Skeletal muscle cell (primary cell): Measurements from ENCODE around the gene OPTC.
A peak's percentile ranks its signal among the peaks of the same experiment; 100 is the strongest.
"Not testable (repeated sequence)": the region's sequence is repeated elsewhere in the genome, so short reads cannot be mapped to it uniquely, and the experiment has no call there.

Source experiments
- DNase-seq: peaks from one replicate; pipeline ENCODE4 v3.0.0-alpha.2; 2010; ENCODE audit warnings: low read depth
- H3K4me3 ChIP-seq: 2 replicates; pipeline ENCODE4 v1.5.1; 2011; ENCODE audit warnings: low read depth, mild to moderate bottlenecking, control low read depth, low read length, moderate library complexity

Gene OPTC

GRCh38 chr1:203493901-203494300 lies at the start of gene OPTC:
Gene OPTC (plus strand): TSS chr1:203494153. CDS start chr1:203496006, 1,853 bp downstream.
- no peak for DNase-seq
- no peak within 1 kb of the TSS for H3K4me3 ChIP-seq

GRCh38 chr1:203444171-203444576 lies 49.8 kb upstream of the OPTC start:
- no peak overlapping the region for H3K4me3 ChIP-seq
- no peak for DNase-seq

DNA sequence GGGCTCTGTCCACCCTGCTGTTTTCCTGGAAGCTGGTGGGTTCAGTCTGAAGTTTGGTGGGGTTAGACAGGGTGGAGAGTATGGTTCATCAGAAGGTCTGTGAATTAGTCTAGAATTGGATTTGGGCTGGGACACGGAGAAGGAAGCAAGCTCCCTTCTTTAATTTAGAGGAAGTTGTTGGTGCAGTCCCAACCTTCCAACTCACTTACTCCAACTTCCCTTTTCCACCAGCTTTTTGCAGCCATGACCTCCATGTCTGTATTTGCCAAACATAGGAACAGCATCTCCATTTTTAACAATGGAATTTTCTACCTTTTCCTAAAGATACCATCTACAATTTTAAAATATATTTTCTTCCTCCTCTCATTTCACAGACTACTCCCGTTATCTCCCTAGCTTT lies 46.8 kb upstream of the OPTC start:
- no peak overlapping the region for H3K4me3 ChIP-seq
- DNase-seq: no peak

GRCh38 chr1:203447598-203447997 lies 46.4 kb upstream of the OPTC start:
- not testable (repeated sequence) for DNase-seq, H3K4me3 ChIP-seq

DNA sequence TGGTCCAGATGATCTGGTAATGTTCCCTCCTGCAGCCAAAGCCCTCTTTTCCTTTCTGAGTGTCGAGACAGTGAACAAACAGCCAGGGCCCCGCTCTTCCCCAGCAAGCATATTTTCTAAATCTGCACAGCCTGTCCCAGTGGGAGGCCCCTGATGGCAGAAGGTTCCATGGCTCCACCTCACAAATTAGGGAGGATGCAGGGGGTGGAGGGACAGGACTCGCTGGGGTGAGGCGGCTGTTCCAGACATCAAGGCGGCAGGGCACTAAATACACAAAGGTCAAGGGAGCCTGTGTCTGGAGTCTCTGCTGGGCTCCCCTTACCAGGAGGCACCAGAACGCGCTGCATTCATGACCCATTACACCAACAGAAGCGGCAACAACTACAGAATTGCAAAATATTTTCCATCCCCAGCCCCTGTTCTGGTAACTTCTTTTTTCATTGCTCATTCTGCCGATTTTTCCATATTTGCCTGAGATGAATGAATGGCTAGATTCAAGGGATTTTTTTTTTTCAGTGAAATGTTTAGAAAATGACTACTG lies 45.4 kb upstream of the OPTC start:
- H3K4me3 ChIP-seq: no peak overlapping the region
- no peak for DNase-seq

- no peak for DNase-seq
- no peak overlapping the region for H3K4me3 ChIP-seq
These were observed 44.0 kb upstream of the OPTC start for GRCh38 chr1:203450001-203450400.

DNA sequence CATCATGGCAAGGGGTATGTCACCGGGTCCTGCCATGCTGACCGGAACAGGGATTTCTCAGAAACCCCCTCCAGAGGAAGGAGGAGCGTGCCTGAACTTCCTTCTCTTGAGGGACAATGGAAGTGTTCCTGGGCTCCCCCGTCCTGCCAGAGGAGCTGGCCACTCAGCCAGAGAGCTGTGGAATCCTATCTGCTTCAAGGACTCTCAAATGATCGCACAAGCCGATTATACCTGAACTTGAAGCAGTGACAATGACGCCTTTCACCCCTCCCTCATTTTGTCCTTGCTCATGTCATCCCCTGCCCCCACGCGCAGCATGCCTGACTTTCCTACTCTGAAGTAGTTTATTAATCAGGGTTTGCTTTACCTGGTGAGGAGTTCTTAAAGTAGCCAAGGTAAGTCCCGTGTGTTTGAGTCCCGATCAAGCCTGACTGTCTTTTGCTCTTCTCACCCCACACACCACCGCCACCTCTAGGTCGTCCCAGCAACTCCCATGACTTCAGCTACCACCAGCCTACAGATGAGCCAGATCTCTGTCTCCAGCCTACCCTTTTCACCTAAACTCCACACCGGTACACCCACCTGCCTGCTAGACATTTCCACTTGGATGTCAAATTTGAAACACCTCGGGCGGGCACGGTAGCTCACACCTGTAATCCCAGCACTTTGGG lies 43.3 kb upstream of the OPTC start:
- no peak overlapping the region for H3K4me3 ChIP-seq
- DNase-seq: no peak

DNA sequence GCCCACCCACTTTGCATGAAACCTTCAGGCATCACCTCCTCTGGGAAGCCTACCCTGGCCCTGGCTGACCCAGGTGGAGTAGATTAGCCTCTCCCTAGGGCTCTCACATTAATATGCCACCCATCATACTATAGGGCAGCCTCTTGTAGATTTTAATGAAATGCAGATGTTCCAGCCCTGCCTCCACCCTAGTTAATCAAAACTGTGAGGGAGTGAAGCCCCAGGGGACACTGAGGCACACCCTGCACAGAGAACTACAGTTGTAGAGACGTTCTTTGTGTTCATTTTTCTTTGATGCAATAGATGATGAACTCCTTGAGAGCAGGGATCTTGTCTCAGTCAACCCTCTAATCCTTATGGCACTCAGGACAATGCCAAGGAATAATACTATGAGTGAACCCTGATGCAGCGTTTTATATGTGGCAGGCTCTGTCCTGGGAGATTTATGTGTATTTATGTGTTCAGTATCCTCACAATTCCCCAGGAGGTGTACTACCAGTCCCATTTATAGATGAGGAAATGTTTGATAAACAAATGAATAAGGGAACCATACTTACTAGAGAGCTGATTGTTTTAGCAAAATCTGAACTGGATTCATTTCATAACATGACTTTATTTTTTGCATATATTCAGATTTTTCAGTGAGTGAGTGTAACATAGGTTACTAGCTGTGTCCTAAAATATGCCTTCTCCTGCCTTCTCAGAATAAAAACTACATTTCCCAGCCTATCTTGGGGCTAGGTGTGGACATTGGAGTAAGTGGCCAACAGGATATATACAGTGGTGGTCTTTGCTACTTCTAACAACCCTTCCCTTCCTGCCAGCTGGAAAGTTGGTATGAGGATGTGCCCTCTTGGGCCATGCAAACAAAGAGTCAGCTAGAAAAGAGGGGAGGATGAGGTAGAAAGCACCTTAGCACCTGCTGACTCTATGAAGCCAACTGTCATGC lies 41.8 kb upstream of the OPTC start:
- no peak overlapping the region for H3K4me3 ChIP-seq
- DNase-seq: no peak

DNA sequence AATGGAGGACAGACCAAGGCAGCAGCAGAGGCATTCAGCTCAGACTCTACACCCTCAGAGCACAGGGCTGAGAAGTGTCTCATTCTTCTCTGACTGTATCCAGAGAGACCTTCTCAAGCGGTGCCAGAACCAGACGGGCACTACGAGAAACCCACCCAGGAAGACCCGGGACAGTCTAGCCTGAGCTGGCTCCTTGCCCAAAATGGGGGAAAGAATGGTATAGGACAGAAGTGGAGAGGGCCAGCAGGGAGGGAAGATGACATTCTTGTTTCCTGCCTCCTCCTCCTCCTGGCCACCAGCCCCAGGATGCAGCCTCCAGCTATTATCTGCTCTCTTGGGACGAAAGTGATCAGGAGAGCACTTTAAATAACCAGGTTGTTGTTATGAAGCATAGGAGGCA lies 40.9 kb upstream of the OPTC start:
- no peak overlapping the region for H3K4me3 ChIP-seq
- DNase-seq: no peak

GRCh38 chr1:203453616-203454015 lies 40.3 kb upstream of the OPTC start:
- no peak overlapping the region for H3K4me3 ChIP-seq
- DNase-seq: no peak

- no peak overlapping the region for H3K4me3 ChIP-seq
- DNase-seq: no peak
These were observed 38.9 kb upstream of the OPTC start for GRCh38 chr1:203454986-203455471.

DNA sequence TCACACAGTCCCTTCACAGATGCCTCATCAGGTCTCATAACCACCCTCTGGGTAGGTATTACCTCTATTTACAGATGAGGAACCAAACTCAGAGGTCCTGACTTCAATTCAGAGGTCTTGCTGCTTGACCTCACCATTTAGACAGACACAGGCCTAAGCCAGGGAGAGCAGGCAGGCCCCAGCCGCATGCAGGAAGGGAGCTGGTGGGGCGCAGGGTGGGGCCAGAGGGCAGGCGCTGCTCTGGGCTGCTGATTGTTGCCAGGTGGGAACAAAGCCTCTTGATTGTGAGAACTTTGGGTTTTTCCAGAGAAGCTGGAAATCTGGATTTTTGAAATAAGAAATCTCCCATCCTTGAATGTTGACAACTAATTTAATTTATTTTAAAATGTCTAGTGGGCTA lies 38.2 kb upstream of the OPTC start:
- no peak for DNase-seq
- no peak overlapping the region for H3K4me3 ChIP-seq

GRCh38 chr1:203456577-203456976 lies 37.4 kb upstream of the OPTC start:
- H3K4me3 ChIP-seq: no peak overlapping the region
- no peak for DNase-seq

DNA sequence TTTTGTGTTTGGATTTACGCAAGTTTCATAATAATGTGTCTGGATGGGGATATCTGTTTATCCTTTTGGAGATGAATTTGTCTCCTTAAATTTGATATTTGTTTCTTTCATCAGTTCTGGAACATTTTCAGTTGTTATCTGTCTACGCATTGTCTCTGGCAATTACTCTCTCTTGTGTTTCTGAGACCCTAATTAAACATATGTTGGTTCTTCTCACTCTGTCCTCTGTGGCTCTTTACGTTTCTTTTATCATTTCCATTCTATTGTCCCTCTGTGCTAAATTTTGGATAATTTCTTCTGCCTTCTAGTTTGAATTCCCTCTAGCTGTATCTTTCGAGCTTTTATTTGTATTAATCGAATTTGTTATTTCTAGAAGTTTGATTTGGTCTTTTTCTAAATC lies 35.9 kb upstream of the OPTC start:
- H3K4me3 ChIP-seq: no peak overlapping the region
- DNase-seq: no peak

DNA sequence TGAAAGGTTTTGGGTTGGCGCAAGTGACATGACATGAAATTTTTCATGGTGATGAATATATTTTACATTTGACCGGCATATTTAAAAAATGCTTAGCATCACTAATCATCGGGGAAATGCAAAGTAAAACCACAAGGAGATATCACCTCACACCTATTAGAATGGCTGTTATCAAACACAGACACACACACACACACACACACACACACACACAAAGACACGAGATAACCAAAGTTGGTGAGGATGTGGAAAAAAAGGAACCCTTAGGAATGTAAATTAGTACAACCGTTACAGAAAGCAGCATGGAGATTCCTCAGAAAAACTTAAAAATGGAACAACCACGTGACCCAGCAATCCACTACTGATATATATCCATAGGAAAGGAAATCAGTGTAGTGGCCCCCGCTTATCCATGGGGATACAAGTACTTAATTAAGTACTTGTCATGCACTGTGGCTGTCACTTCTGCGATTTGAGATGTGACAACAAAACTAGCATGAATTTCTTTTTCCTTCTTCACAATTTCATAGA lies 34.2 kb upstream of the OPTC start:
- no peak overlapping the region for H3K4me3 ChIP-seq
- DNase-seq: no peak

DNA sequence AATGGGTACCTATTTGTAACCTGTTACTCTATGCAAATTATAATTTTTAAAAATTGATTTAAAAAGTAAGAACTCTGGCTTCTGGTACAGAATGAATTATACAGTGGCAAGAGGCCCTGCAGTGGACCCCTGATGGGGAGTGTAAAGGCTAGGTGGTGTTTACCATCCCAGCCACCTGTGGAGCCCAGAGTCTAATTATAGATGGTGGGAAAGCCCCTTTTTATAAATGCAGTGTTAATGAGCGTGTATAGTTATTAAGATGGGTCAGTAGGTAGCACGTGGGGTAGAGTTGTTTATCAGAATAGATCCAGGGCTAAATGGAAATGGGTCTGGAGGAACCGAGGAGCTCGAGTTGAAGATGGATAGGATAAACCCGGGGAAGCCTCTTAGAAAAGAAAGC lies 32.2 kb upstream of the OPTC start:
- DNase-seq: no peak
- H3K4me3 ChIP-seq: no peak overlapping the region

DNA sequence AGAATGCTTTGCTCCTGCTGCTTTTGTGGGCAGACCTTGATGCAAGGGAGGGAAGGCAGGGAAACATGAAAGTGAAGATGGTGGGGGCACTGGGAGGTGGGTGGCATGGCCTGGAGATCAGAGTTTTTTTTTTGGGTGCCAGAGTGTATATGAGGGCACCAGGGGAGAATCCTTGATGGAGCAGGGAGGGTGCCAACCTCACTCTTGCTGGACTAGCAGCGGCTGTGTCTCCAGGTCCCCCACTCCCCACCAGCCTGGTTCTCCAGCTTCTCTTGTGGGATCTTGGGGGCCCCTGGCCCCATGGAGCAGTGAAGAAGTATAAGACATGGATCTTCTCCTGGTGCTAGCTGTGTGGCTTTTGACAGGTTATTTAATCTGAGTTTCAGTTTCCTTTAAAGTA lies 31.8 kb upstream of the OPTC start:
- no peak overlapping the region for H3K4me3 ChIP-seq
- DNase-seq: no peak

DNA sequence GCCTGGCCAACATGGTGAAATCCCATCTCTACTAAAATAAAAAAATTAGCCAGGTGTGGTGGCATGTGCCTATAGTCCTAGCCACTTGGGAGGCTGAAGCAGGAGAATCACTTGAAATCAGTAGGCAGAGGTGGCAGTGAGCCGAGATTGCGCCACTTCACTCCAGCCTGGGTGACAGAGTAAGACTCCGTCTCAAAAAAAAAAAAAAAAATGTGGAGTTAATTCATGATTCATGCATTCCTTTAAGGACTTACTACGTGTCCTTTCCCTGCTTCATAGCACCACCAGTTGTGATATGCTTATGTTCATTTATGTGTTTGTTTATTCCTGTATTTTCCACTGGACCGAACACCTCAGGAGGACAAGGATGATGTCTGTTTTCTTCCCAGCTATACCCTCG lies 31.1 kb upstream of the OPTC start:
- peak; percentile 23 for DNase-seq

DNA sequence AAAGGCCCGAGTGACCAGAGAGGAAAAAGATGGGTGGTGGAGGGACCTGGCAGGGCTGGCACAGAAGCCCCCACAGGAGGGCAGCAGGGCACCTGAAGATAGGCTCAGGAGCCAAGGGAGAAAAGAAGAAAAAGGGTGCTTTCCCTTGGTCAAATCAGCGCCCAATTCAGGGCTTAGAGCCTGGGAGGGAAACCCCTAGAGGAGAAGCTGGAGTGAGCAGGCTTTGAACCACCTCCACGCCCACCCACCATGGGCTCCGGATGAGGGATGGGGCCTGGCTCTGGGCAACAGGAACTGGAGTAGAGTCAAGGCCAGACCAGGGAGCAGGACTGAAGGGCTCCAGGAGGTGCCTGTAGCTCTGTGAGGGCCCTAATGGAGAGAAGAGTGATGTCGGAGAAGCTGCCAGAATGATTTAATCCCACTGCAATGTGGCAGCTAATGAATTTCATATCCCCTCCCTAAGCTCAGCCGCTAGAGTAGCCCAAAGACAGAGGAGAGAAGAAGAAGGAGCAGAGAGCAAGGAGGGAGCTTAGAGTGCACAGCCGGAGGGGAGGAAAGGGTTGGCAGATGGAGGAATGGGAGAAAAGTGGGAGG lies 30.4 kb upstream of the OPTC start:
- no peak overlapping the region for H3K4me3 ChIP-seq
- DNase-seq: no peak

More for the DNA sequence above, 31.1 kb upstream of the OPTC start:
- no peak overlapping the region for H3K4me3 ChIP-seq

DNA sequence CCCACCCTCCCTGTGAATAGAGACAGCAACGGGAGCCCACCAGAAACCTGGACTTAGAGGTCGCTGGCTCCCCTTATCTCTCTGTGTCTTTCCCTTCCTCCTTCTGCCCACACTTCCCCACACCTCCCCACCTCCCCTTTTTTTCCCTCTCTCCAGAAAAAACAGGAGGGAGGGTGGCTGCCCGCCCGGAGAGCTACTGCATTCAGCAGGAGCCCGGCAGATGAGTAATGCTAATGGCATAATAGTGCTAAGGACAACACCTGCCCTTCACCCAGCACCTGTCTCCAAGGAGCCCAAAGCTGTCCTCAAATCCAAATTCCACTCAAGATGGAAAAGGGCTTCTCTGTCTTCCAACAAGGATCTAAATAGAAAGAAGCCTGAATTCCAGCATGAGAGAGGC lies 29.7 kb upstream of the OPTC start:
- no peak for DNase-seq
- no peak overlapping the region for H3K4me3 ChIP-seq
